Adrenal gland (tissue), 12 donors: ENCODE results near the gene KCNMA1. TPM values are rescaled to one million over a fixed set of nuclear protein-coding genes. Genes with fewer than 3 reads are reported as not detected.

Source experiments
- DNase-seq, 7 donors: peaks; one replicate each; pipeline ENCODE4 v3.0.0-alpha.2; 2019 to 2020
- H3K27ac ChIP-seq, 5 donors: fragments of 200-600 bp; sonication (generic) in 4 of 5; 1 replicate in 3 of 5; 2 replicates in 2 of 5; pipeline versions ENCODE4 v1.5.1 to v1.8.0; 2016 to 2020; ENCODE audit warnings: mild to moderate bottlenecking in 1 of 5
- H3K27me3 ChIP-seq: fragments of 200-600 bp; 2 replicates; pipeline ENCODE4 v1.8.0; 2021
- H3K36me3 ChIP-seq, 2 donors: fragments of 200-600 bp; replicated peaks in 1 of 2; 1 replicate in 1 of 2; 2 replicates in 1 of 2; pipeline versions ENCODE4 v1.5.1 to v1.8.0; 2018 to 2022
- H3K4me1 ChIP-seq, 2 donors: fragments of 200-600 bp; replicated peaks in 1 of 2; 1 replicate in 1 of 2; 2 replicates in 1 of 2; pipeline versions ENCODE4 v1.5.1 to v1.8.0; 2018 to 2021
- H3K4me3 ChIP-seq, 4 donors: fragments of 200-600 bp; sonication (generic) in 3 of 4; one replicate each; pipeline ENCODE4 v1.5.1; 2016 to 2018
- H3K9me3 ChIP-seq, 3 donors: fragments of 200-600 bp; sonication (generic) in 1 of 3; replicated peaks in 1 of 3; 1 replicate in 2 of 3; 2 replicates in 1 of 3; pipeline versions ENCODE4 v1.5.1 to v1.8.0; 2016 to 2021
- POLR2A ChIP-seq, 2 donors: fragments of 450-650 bp; IDR thresholded peaks; one replicate each; pipeline ENCODE4 v1.6.1; 2017; ENCODE audit warnings: antibody characterized with exemption in 2 of 2, mild to moderate bottlenecking in 2 of 2, moderate library complexity in 1 of 2
- WGBS, 4 donors: extraction: QIAGEN DNeasy Blood & Tissue Kit in 2 of 4; methylation state at CpG; one replicate each; pipeline versions ENCODE4 v1.1.5 to v1.1.7; 2013 to 2017; 5-methylcytosine and 5-hydroxymethylcytosine counted together
- intact Hi-C, 2 donors: fragments of 100-400 bp; cut with DNase I; formaldehyde crosslinking; loops; one replicate each; pipeline versions ENCODE4 v1.14.1 to v1.15.0; 2022 to 2023
- polyA plus RNA-seq, 3 donors: library from polyadenylated mRNA; stranded (reverse); fragments of 200-250 nt in 2 of 3; fragments of 350-450 nt in 1 of 3; fragmentation: Illumina TruSeq in 1 of 3; extraction: RNeasy Lipid Tissue Mini Kit (QIAGEN cat#74804) in 1 of 3; gene quantifications; one replicate each; pipeline ENCODE4 v1.2.3, GENCODE V29; 2013 to 2014
- total RNA-seq, 9 donors: library from RNA; depleted of rRNA in 4 of 9; stranded (reverse); fragments of >200 nt in 4 of 9; fragments of 120-200 nt in 1 of 9; fragmentation: NEBNext Ultra II Directional in 1 of 9; extraction: Animal tissue kit (Norgen Biotek cat#: 25700) in 1 of 9; gene quantifications; one replicate each; pipeline versions ENCODE4 v1.1.0 to v1.2.4, GENCODE V29; 2013 to 2023
- TF ChIP-seq, protein P1 (sequence below), 6 experiments: fragments of 450-650 bp in 4 of 6; fragments of 200-600 bp in 2 of 6; sonication (generic) in 1 of 6; IDR thresholded peaks; 1 replicate in 5 of 6; 2 replicates in 1 of 6; pipeline versions ENCODE4 v1.5.1 to v1.8.0; 2016 to 2021; ENCODE audit warnings: antibody characterized with exemption in 6 of 6, mild to moderate bottlenecking in 2 of 6, moderate library complexity in 1 of 6
- donor health status: healthy with polysubstance abuse.
- donor health status: Bipolar disorder and iron deficiency.
- donor health status: DM: yes; HTN: yes; CAD: no.
- donor health status: DM: no; HTN: no; CAD: no.
- donor health status: DM: no; HTN: no; CAD: no.
- donor health status: DM: yes; HTN: yes; CAD: no.

KCNMA1 gene
- total and polyA plus RNA-seq, 12 donors = 6.4 to 37.7 (median 13.4) TPM

DNA sequence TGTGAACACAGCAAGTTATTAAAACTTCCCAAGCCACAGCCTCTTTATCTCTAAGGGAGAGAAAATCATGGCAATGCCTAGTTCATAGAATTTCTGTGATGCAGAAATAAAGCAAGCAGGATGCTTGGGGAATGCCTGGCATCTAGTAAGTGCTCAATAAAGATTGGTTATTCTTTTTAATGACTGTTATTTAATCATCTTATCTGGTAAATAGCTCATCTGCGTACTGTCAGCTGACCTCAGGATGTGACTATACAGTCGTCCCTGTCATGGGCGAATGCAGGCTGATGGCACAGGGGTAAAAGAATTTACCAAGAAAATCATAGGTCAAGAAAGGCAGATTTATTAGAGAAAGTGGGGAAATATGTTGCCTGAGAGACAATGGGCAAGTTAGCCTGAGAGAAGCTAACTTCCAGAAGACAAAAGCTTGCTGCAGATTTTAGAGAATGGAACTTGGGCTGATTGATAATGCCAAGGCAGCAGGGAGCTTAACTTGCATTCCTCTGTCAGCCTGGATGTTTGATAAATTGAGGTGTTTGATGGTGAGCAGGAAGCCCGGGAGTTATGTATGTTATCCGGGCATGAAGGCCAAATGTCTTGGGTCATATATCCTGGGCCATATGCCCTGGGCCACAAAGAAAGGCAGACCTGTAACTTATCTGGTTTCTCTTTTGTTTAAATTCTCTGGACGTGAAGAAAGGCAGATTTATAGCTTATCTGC lies 126.0 kb downstream of the KCNMA1 start:
- H3K9me3 ChIP-seq = no peaks in the 10 kb centered on the region
- TF ChIP-seq, protein P1, sequence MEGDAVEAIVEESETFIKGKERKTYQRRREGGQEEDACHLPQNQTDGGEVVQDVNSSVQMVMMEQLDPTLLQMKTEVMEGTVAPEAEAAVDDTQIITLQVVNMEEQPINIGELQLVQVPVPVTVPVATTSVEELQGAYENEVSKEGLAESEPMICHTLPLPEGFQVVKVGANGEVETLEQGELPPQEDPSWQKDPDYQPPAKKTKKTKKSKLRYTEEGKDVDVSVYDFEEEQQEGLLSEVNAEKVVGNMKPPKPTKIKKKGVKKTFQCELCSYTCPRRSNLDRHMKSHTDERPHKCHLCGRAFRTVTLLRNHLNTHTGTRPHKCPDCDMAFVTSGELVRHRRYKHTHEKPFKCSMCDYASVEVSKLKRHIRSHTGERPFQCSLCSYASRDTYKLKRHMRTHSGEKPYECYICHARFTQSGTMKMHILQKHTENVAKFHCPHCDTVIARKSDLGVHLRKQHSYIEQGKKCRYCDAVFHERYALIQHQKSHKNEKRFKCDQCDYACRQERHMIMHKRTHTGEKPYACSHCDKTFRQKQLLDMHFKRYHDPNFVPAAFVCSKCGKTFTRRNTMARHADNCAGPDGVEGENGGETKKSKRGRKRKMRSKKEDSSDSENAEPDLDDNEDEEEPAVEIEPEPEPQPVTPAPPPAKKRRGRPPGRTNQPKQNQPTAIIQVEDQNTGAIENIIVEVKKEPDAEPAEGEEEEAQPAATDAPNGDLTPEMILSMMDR (IDR thresholded peaks at IDR 0.05) = no peak
- TF ChIP-seq POLR2A (IDR thresholded peaks at IDR 0.05) = no peak
- intact Hi-C loops = no loop called here
- no peaks in the 10 kb centered on the region for H3K36me3 ChIP-seq
- no peak for DNase-seq
- peaks cover 7% of the 10 kb centered on the region for H3K27me3 ChIP-seq
- 68 to 71% (median 70%) methylated on average over 6 of the region's 6 CpGs for WGBS, 4 donors
- no peak overlapping the region for H3K4me3 ChIP-seq
- H3K4me1 ChIP-seq = peaks cover 0 to 4% of the 10 kb centered on the region in 2 donors
- H3K27ac ChIP-seq = peak overlapping the region in 1 of 5 donors; percentile 24

DNA sequence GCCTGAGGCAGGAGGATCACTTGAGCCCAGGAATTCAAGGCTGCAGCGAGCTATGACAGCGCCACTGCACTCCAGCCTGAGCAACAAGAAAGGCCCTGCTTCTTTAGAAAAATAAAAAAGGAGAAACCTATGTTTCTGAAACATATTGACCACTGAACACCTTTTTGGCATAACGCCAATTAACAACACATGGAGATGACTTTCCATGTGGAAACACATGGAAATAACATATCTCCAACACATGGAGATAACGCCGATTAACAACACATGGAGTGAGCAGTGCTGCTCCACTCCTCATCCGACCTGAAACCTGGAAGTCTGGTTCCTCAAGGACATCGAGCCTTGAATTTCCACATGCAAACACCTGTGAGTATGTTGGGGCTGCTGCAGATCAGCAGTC lies 126.9 kb downstream of the KCNMA1 start:
- H3K36me3 ChIP-seq = no peaks in the 10 kb centered on the region
- no peak overlapping the region for H3K4me3 ChIP-seq
- DNase-seq = no peak
- H3K9me3 ChIP-seq = no peaks in the 10 kb centered on the region
- peak overlapping the region in 1 of 5 donors; percentile 24 for H3K27ac ChIP-seq
- TF ChIP-seq POLR2A (IDR thresholded peaks at IDR 0.05) = no peak
- TF ChIP-seq, protein P1 (IDR thresholded peaks at IDR 0.05) = no peak
- H3K4me1 ChIP-seq = peaks cover 0 to 9% of the 10 kb centered on the region in 2 donors
- H3K27me3 ChIP-seq = peaks cover 7% of the 10 kb centered on the region
- intact Hi-C loops = no loop called here
- 77 to 84% (median 81%) methylated on average over 7 of the region's 7 CpGs for WGBS, 4 donors

GRCh38 chr10:77510294-77510693 lies 127.3 kb downstream of the KCNMA1 start:
- H3K27ac ChIP-seq = no peak overlapping the region
- WGBS, 4 donors = 75 to 86% (median 80%) methylated on average over 2 of the region's 2 CpGs
- no peak for TF ChIP-seq POLR2A (IDR thresholded peaks at IDR 0.05)
- TF ChIP-seq, protein P1 (IDR thresholded peaks at IDR 0.05) = no peak
- H3K4me3 ChIP-seq = no peak overlapping the region
- no peak for DNase-seq
- H3K4me1 ChIP-seq = peaks cover 0 to 12% of the 10 kb centered on the region in 2 donors
- H3K9me3 ChIP-seq = no peaks in the 10 kb centered on the region
- H3K27me3 ChIP-seq = peaks cover 7% of the 10 kb centered on the region
- H3K36me3 ChIP-seq = no peaks in the 10 kb centered on the region
- intact Hi-C loops = no loop called here

- intact Hi-C loops = no loop called here
- TF ChIP-seq, protein P1 (IDR thresholded peaks at IDR 0.05) = no peak
- no peak for TF ChIP-seq POLR2A (IDR thresholded peaks at IDR 0.05)
- H3K27me3 ChIP-seq = peaks cover 7% of the 10 kb centered on the region
- H3K4me3 ChIP-seq = no peak overlapping the region
- WGBS, 4 donors = 85 to 88% (median 86%) methylated on average over 6 of the region's 6 CpGs
- no peaks in the 10 kb centered on the region for H3K36me3 ChIP-seq
- H3K9me3 ChIP-seq = no peaks in the 10 kb centered on the region
- H3K4me1 ChIP-seq = peaks cover 0 to 12% of the 10 kb centered on the region in 2 donors
- H3K27ac ChIP-seq = no peak overlapping the region
- DNase-seq = no peak
Observed at GRCh38 chr10:77509391-77509790, 128.2 kb downstream of the KCNMA1 start.
